ENCODE results near the gene AJAP1.

The AJAP1 gene

DNA sequence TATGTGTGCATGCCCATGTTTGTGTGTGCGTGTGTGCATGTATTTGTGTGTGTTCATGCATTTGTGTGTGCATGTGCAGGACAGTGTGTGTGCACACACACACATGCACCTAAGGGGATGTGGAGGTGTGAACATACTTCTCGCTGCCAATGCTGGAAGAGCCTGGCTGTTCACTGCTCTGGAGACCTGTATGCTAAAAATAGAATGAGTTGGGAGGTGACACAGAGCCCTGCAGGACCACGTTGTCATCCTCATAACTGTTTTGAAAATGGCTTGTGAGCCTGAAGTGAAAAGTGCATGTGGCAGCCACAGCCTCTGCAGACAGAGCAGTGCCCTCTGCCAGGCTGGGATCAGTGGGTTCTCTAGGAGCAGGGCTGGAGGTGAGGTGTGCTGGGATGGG is 95.8 kb downstream of the AJAP1 start:
- TF ChIP-seq POLR2AphosphoS5 (IDR thresholded peaks at IDR 0.05; ENCODE audit: low read depth) (no peak), GABPA (IDR thresholded peaks at IDR 0.05; ENCODE audit: low read depth) (no peak)
- TF ChIP-seq, protein P1, sequence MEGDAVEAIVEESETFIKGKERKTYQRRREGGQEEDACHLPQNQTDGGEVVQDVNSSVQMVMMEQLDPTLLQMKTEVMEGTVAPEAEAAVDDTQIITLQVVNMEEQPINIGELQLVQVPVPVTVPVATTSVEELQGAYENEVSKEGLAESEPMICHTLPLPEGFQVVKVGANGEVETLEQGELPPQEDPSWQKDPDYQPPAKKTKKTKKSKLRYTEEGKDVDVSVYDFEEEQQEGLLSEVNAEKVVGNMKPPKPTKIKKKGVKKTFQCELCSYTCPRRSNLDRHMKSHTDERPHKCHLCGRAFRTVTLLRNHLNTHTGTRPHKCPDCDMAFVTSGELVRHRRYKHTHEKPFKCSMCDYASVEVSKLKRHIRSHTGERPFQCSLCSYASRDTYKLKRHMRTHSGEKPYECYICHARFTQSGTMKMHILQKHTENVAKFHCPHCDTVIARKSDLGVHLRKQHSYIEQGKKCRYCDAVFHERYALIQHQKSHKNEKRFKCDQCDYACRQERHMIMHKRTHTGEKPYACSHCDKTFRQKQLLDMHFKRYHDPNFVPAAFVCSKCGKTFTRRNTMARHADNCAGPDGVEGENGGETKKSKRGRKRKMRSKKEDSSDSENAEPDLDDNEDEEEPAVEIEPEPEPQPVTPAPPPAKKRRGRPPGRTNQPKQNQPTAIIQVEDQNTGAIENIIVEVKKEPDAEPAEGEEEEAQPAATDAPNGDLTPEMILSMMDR (IDR thresholded peaks at IDR 0.05; ENCODE audit: insufficient read depth, low read length): no peak
- DNase-seq (ENCODE audit: low read depth in 1 of 2, low spot score in 1 of 2): no peak
- H3K27ac ChIP-seq (replicated peaks): no peak overlapping the region
- no peak overlapping the region for H3K4me3 ChIP-seq (replicated peaks; ENCODE audit: insufficient read depth, low read length)
- H3K27me3 ChIP-seq (ENCODE audit: insufficient read depth, poor library complexity, severe bottlenecking): no peaks in the 10 kb centered on the region

DNA sequence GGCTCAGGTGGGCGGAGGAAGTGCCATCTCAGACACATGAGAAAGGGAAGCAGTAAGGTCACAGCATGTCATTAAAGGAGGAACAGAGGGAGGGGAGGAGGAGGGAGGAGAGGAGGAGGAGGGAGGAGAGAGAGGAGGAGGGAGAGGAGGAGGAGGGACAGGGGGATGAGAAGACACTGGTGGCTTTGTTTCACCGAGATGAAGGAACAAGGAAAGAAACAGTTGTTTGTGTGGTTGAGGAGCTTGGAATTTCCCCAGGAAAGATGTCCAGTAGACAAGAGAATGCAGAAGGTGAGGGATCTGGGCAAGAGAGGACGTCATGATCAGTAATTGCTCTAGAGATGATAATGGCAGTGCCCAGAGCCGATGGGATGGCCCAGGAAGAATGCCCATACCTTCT is 97.7 kb downstream of the AJAP1 start:
- H3K4me3 ChIP-seq (replicated peaks; ENCODE audit: insufficient read depth, low read length): no peak overlapping the region
- no peak for DNase-seq (ENCODE audit: low read depth in 1 of 2, low spot score in 1 of 2)
- H3K27me3 ChIP-seq (ENCODE audit: insufficient read depth, poor library complexity, severe bottlenecking): no peaks in the 10 kb centered on the region
- H3K27ac ChIP-seq (replicated peaks): no peak overlapping the region
- no peak for TF ChIP-seq GABPA (IDR thresholded peaks at IDR 0.05; ENCODE audit: low read depth)
- no peak for TF ChIP-seq SPI1 (IDR thresholded peaks at IDR 0.05; ENCODE audit: borderline replicate concordance, low read depth)
- no peak for TF ChIP-seq POLR2AphosphoS5 (IDR thresholded peaks at IDR 0.05; ENCODE audit: low read depth)
- TF ChIP-seq, protein P1 (IDR thresholded peaks at IDR 0.05; ENCODE audit: insufficient read depth, low read length): no peak
- TF ChIP-seq, protein P2, sequence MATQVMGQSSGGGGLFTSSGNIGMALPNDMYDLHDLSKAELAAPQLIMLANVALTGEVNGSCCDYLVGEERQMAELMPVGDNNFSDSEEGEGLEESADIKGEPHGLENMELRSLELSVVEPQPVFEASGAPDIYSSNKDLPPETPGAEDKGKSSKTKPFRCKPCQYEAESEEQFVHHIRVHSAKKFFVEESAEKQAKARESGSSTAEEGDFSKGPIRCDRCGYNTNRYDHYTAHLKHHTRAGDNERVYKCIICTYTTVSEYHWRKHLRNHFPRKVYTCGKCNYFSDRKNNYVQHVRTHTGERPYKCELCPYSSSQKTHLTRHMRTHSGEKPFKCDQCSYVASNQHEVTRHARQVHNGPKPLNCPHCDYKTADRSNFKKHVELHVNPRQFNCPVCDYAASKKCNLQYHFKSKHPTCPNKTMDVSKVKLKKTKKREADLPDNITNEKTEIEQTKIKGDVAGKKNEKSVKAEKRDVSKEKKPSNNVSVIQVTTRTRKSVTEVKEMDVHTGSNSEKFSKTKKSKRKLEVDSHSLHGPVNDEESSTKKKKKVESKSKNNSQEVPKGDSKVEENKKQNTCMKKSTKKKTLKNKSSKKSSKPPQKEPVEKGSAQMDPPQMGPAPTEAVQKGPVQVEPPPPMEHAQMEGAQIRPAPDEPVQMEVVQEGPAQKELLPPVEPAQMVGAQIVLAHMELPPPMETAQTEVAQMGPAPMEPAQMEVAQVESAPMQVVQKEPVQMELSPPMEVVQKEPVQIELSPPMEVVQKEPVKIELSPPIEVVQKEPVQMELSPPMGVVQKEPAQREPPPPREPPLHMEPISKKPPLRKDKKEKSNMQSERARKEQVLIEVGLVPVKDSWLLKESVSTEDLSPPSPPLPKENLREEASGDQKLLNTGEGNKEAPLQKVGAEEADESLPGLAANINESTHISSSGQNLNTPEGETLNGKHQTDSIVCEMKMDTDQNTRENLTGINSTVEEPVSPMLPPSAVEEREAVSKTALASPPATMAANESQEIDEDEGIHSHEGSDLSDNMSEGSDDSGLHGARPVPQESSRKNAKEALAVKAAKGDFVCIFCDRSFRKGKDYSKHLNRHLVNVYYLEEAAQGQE (IDR thresholded peaks at IDR 0.05; ENCODE audit: insufficient replicate concordance, low read depth): no peak

DNA sequence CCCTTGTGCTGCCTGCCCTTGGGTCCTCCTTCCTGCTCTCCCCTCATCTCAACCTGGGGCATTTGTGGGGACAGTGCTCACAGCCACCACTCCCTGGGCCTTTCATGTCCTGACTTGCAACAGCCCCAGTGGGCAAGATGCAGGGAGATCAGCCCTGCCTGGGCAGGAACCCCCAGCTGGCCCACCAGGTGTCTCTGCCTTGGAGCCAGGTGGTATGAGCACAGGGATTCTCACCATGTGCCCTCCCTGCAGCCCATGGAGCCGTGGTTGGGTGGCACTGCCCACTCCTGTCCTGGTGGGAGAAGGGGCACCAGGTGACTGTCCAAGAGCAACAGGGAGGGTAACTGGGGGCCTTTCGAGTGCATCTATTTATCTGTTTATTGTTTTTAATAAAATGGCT is 100.4 kb downstream of the AJAP1 start:
- Histone ChIP-seq H3K27me3 (ENCODE audit: insufficient read depth, poor library complexity, severe bottlenecking) (no peaks in the 10 kb centered on the region), H3K4me3 (replicated peaks; ENCODE audit: insufficient read depth, low read length) (no peak overlapping the region), H3K27ac (replicated peaks) (no peak overlapping the region)
- no peak for DNase-seq (ENCODE audit: low read depth in 1 of 2, low spot score in 1 of 2)
- TF ChIP-seq GABPA (IDR thresholded peaks at IDR 0.05; ENCODE audit: low read depth) (no peak), POLR2AphosphoS5 (IDR thresholded peaks at IDR 0.05; ENCODE audit: low read depth) (no peak), SPI1 (IDR thresholded peaks at IDR 0.05; ENCODE audit: borderline replicate concordance, low read depth) (no peak)
- TF ChIP-seq, protein P2 (IDR thresholded peaks at IDR 0.05; ENCODE audit: insufficient replicate concordance, low read depth): no peak
- TF ChIP-seq, protein P1 (IDR thresholded peaks at IDR 0.05; ENCODE audit: insufficient read depth, low read length): no peak

DNA sequence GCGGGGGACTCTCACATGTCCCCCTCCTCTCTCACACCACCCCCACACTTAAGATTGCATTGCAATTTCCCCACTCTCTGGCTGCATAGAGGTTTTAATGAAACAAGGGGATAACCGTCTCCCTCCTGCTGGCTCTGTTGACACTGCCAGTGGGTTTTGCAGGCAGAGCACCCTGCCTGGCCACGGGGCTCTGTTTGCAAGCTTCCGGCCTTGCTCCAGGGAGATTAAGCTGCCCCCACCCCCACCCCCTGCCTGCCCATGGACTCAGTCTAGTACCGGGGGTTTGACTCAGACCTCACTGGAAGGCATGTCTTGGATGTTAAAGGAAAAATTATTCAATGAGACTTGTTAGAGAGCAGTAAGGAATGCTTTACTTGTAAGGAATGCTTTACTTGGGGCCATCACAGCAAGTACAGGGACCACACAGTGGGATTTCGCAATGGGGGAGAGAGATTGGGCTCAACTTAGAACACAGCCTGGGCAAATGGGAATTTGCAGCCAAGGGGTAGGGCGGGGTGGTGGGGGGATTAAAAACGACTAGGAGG is 101.0 kb downstream of the AJAP1 start:
- Histone ChIP-seq H3K27ac (replicated peaks) (no peak overlapping the region), H3K27me3 (ENCODE audit: insufficient read depth, poor library complexity, severe bottlenecking) (no peaks in the 10 kb centered on the region), H3K4me3 (replicated peaks; ENCODE audit: insufficient read depth, low read length) (no peak overlapping the region)
- DNase-seq (ENCODE audit: low read depth in 1 of 2, low spot score in 1 of 2): no peak
- TF ChIP-seq POLR2AphosphoS5 (IDR thresholded peaks at IDR 0.05; ENCODE audit: low read depth) (no peak), SPI1 (IDR thresholded peaks at IDR 0.05; ENCODE audit: borderline replicate concordance, low read depth) (no peak), GABPA (IDR thresholded peaks at IDR 0.05; ENCODE audit: low read depth) (no peak)
- TF ChIP-seq, protein P1 (IDR thresholded peaks at IDR 0.05; ENCODE audit: insufficient read depth, low read length): no peak
- TF ChIP-seq, protein P2 (IDR thresholded peaks at IDR 0.05; ENCODE audit: insufficient replicate concordance, low read depth): no peak
